NCI-H2171 treated with DMSO at 0.1 percent for 48 hours (cell line): ENCODE measurements around the gene MIDN.

Experiments used
- DNase-seq: peaks from one replicate; lab custom pipeline; 2025; lab: John Stamatoyannopoulos, UW

MIDN gene

DNA sequence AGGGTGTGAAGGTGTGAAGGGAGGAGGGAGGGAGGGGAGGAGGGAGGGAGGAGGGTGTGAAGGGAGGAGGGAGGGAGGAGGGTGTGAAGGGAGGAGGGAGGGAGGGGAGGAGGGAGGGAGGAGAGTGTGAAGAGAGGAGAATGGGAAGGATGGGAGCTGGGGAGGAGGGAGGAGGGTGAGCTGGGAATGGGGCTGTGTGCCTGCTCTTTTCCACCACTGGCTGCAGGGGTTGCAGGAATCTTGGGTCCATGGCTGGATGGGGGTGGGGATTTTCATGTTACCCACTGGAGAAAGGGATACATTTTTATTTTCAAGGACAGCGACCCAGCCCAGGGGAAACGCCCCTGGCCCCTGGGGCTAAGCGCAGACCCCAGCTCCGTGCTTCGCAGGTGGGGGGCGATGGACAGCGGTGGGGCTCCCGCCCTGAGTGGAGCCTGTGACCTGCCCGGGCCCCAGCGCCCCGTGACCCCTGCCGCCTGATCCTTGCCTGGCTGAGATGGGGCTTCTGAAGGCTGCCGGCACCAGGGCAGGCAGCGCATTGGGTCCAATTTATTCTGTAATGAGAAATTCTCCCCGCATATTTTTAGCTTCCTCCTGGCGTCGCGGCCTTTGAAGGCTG is 34.3 kb downstream of the MIDN start:
- no peak for DNase-seq

DNA sequence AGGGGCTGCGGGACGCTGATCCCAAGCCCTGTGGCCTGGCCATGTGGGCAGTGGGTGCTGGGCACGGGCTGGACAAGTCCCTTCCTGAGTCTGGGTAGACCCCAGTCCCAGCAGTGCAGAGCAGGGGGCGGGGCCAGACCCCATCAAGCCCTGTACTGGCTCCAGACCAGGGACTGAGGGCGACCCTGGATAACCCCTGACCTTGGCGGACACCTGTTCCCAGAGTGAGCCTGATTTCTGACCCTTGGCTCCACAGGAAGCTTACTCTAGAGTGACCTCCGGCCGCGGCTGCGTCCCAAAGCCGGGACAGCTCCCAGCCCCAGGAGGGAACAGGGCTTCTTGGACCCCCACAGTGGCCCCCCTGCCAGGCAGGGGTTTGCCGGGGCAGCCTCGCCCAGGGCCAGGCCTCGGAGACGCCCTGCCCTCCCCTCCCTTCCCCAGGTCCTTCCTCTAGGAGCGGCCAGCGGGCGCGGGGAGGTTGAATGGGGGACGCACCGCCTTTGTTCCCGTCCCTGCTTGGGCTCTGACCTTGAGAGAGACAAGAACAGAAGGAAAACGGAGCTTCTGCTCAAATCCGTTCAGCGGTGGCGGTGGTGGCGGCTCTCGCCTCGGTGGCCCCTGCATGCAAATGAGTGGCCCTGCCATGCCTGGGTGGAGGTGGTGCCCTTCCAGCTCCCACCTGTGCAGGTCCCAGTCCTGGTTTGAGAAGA is 35.0 kb downstream of the MIDN start:
- no peak for DNase-seq

DNA sequence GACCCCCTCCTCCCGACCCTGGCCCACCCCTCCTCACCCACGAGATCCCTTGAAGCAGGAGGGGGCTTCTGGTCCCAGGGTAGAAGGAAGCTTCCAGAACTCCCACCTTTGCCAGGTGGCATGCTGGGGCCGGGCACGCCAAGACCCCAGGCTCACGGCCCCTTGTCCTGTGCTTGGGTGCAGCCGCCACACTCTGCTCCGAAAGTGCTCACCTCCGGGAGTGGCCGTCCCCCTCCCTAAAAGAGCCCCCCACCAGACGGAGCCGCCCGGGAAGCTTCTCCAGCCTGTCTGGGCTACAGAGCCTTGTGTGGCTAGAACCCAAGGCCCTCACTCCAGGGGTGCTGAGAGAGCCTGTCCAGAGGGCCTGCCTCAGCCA is 35.5 kb downstream of the MIDN start:
- DNase-seq = no peak

DNA sequence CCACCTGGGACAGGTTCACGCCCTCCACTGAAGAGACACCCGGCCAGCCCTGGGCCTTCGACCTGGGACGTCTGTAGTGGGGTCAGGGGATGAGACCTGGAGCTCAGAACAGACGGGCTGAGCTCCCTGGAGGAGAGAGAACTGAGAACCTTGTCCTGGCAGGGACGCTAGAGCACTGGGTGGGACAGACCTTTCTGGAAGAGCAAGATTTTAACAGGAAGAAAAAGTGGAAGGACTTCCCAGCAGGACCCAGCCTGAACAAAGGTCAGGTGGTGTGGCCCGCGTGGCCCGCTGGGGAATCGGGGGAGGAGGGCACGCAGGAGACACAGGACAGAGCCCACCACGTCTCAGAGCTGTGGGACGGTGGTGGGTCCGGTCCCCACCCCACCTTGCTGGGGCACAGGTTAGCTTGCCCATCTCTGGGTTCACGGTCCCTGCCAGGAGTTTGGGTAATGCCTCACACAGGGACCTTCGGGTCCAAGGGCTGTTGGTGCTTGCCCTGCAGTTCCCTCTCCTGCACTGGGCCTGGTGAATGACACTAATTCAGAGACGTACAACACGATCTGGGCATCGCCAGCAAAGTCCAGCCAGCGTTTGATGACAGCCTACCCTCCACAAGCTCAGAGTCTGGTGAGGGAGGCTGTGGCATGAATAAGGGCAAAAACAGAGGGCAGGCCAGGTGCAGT is 36.1 kb downstream of the MIDN start:
- DNase-seq = no peak

DNA sequence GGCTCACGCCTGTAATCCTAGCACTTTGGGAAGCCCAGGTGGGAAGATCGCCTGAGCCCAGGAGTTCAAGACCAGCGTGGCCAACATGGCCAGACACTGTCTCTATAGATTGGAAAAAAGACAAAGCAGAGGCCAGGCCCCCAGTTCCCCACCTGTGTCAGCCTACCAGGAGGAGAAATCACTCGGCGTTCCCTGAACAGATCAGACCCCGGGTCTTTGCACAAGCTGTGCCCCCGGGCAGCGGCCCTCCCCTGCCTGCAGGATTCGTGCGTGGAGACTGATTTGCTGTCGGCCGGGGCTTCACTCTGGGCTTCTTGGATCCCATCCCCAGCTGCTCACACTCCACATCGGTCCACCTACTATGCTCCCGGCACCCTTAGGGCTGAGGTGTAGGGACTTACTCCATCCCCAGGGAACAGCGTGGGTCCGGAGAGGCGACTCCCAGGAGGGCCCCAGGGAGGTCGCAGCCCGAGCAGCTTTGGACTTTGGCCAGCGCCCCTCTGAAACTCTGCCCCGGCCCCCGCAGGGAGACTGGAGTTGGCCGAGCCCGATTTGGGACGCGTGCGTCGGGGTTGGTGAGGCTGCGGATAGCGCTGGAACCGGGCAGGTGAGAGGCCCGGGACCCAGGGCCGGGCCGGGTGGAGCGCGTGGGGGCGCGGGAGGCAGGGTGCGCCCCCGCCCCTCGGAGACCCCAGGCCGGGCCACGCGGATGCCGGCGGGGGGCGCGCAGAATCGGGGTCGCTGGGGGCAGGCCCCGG is 36.8 kb downstream of the MIDN start:
- DNase-seq = no peak

DNA sequence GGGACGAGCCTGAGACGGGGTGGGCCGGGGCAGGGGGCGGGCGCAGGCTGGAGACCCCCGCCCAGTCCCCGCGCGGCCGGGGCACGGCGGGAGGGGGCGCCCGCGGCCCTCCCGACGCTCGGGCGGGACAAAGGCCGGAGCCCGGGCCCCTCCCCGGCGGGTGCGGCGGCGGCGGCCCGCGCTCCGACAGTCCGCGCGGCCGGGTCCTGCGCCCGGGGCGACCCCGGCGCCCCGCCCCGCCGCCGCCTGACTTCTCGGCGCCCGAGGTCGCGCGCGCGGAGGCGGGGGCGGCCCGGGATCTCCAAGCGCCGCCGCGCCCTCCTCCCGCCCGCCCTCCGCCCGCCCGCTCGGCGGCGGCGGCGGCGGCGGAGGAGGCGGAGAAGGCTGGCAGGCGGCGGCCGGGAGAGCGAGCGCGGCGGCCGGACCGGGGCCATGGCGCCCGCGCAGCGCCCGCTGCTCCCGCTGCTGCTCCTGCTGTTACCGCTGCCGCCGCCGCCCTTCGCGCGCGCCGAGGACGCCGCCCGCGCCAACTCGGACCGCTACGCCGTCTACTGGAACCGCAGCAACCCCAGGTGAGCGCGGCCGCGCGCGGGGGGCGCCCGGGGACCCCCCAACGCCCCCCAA is 37.5 kb downstream of the MIDN start, which contains the start of gene EFNA2:
EFNA2 (plus strand) TSS at position 137 of the 624 bp plus-strand sequence; CDS start at position 433, 296 bp downstream.
- DNase-seq = no peak

DNA sequence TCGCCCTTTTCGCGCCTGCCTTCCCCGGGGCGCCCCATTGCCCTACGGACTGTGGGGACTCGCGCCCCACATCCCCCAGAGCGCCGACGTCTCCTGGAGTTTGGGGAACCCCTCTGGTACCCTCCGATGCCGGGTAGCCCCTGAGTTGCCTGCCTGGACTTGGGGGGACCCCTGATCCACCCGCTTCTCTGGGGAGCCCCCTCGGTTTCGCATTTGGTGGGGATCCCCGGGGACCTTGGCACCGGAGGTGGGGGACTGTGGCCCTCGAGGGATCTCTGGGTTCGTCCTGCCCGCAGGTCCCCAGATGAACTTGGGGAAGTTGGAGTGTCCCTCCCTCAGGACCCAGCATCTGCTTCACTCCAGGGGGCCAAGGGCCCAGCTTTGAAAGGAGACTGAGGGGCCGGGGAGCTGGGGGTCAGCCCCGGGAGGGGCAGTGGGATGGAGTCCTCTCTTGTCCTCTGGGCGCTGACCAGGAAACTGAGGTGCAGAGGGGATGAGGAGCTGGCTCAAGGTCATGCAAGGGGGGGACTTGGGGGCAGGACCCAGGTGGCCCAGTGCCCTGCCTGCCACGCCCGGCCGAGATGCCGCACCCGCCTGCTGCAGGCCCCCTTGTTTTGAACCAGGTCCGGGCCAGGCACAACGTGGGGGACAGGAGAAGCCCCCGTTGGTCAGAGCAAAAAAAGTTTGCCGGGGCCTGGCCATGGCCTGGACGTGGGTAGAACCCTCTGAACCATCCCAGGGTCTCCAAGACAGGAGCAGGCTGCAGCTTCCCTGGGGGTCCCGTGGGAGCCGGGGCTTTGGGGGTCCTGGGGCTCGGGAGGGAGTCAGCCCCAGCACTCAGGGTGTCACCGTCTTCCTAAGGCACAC is 38.3 kb downstream of the MIDN start:
- no peak for DNase-seq

DNA sequence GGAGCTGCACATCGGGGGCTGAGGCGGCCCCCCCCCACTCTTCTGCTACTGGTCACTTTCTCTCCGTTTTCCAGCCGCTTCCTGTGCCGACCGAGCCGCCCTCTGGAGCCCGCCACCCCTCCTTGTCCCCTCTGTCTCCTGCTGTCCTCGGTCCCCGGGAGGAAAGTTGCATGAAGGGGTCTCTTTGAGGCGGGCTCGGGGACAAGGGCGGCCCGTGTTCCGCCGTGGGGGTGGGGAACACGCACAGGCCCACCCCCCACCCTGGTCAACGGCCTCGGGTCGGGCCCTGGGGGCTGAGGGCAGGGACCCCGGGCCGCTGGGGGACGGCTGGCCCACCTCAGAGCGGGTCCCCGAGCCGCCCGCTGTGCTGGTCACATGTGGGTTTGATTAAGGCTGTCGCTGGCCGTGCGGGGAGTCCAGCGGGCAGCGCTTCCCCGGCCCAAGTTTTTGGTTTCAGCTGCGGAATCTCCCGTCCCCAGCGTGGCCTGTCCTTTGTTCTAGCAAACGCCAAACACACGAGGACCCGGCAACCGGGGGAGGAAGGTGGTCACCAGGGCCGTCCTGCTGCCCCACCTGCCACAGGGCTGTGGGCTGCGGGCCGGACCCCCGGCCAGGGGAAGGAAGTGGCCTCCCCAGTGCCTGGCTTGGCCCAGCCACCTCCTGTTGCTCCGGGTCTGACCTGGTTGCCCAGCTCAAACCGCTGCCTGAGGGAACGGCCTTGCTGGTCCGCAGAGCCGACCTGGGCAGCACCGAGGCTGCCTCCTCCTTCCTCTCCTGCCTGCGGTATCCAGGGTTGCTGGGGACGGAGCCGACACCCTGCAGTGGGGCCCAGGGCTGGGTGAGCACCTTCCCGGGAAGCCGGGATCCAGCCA is 39.2 kb downstream of the MIDN start:
- DNase-seq = no peak

DNA sequence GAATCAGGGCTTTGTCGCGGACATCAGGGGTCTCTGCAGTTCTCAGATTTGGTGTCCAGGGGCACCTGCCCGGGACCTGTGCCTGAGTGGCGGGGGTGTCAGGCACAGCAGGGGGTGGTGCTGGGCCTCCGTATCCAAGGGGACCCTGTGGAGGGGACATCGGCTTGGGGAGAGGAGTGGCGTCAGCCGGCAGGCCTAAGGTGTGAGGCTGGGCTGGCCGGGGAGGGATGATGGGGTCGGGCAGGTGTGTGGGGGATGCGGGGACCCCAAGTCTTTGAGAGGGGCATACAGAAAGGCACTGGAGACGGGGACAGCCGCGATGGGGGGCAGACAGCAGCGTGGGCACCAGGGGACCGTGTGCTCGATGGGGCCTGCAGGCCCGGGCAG is 39.8 kb downstream of the MIDN start:
- DNase-seq = no peak

DNA sequence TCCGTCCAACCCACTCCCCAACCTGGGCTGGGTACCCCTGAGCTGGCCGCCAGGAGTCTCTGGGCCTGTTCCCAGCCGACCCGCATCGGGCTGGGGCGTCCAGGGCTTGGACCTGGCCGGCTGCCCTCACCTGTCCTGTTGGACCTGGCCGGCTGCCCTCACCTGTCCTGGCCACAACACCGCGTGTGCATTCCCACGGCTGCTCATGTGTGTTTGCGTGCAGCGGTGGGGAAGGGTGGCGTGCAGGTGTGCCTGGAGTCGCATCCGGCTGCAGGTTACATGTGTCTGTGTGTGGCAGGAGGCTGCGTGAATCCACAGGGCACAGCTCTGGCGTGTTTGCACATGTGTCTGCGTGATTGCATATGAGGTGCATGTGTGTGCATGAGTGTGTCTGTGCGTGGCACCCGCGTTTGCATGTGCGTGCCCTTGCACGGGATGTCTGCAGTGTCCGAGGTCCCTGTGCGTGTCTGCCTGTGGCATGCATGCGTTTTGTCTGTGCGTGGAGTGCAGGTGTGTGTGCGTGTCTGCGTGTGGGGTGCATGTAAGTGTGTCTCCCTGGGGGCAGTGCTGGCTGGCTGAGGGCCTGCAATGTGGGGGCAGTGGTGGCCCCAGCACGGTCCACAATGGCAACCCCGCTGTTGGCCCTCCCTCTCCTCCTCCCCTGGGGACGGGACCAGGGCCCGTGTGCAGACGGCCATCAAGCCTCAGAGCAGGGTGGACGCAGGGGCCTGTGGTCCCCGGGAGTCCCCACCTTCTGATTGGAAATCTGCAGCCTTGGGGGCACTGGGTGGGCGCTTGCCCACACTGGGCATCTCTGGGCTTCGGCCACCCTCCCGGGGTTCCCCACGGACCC is 40.7 kb downstream of the MIDN start:
- DNase-seq = no peak

DNA sequence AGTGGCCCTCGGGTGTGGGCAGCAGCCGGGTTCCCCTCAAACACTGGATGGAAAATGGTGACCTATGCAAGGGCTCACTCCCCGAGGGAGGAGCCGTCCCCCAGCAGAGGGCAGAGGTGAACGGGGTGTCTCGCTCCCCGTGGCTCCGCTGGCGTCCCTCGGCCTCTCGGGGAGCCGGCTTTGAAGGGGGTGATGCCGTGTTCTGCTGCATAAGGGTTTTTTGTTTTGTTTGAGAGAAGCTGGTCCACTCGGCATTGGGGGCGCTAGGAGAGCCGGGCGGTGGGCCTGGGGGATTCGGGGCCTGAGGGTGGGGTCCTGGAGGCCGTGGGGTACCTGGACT is 41.3 kb downstream of the MIDN start:
- no peak for DNase-seq

DNA sequence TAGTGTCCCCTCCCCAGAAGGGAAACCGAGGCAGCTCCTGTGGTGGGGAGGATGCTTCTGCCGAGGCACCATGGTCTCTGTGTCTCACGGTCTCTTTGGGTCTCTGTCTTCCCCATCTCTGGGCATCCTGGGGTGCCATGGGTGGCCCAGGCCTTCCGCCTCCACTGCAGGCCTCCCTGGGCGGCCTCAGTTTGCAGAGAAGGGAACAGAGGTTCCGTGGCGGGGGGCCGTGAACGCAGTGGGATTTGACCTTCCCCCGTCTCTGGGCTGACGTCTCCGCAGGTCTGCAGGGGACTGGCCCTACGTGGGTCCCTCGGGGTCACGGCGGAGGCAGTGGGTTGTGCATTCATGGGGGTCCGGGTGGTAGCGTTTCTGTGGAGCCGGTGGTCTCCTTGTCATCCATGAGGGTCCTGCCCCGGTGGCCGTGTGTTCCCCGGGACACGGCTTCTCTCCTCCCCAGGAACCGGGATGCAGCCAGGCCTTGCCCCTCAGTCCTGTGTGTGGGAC is 41.9 kb downstream of the MIDN start:
- DNase-seq = no peak

DNA sequence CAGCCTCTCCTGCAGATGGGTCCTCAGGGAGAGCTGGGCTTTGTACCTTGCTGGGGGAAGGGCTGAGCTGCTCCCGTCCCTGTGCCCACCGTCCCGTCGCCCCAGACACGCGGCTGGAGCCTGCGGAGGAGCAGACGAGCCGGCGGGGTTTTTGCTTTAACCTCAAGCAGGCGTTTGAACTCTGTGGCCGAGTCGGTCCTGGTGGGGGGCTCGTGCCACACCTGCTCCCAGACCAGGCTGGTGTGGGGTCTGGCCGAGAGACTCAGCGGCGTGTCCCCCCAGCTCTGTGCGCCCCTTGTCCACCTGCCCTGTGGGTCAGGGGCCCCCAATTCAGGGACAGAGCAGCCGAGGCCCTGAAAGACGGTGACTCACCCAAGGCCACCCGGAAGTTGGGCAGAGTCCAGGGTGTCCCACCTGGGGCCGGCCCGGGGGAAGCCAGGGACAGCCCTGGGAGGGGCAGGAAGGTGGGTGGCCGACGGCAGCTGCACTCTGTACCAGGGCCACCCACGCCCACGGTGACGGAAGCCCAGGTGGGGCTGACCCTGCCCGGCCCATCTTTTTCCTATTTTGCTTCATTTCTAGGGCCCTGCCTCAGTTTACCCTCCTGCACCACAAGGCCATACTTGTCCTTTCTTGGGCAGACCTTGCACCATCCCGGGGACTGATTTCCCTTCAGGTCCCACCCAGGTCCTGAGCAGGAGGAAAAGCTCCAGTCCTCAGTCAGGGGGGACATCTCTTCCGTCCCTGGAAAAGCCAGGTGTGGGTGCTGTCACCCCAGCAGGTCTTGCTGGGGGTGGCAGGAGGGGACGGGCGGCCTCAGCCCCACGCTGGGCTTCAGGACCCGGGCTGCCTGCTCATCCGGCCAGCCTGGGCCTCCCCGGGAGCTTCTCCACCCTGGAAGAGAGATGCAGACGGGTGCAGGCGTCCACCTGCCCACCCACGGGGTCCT is 42.6 kb downstream of the MIDN start:
- no peak for DNase-seq

DNA sequence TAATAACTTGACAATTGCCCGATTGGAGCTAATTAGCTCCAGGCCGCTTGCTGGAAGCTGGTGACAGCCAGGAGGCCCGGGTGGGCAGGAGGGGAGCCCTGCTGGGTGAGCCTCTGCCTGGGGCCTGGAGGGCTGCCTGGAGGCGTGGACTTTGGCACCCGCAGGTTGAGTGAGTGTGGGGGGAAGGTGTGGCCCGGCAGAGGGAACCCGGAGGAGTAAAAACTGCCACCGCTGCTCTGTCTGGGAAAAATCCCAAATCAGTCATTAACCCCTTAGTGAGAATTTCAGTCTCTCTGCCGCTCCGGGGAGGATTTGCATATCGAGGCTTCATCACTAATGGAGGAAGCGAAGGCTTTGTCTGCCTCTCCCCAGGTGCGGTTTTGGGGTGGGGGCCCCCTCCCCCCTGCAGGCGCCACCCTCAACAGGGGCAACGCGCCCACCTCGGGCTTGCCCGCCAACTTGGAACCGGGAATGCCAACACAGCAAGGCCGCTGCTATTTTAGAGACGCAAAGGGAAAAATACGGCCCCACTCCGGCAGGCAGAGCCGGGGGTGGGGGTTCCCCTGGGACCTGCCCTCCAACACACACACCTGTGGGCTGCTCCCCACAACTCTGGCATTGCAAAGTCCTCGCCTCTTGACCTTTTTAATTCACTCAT is 43.5 kb downstream of the MIDN start:
- no peak for DNase-seq

DNA sequence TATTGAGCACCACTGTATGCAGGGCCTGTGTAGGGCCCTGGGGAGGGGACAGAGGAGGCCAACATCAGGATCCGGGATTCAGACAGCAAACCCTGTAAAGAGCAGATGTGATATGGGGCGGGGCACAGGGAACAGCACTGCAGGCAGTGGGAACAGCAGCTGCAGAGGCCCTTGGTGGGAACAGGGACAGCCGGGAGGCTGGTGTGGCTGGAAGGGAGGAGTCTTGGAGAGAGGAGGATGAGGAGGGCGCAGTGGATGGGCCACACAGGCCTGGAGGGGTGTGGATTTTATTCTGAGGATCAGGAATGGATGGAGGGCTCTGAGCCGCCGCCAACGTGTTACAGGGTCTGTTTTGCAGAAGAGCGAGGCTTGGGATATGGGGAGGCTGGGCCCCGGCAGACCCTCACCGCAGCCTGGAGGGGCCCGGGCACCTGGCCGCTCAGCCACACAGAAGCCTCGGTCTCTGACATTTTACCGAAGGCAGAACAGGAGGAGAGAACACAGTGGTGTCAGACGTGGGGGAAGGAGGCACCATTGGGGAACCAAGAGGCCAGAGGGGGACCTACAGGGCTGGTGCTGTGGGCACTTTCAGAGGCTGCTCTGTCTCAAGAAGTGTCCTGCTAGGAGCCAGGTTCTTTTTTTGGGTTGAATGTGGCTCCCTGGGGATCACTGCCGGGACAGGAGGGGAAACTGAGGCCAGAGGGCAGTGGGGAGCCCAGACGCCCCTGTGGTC is 44.2 kb downstream of the MIDN start:
- no peak for DNase-seq

DNA sequence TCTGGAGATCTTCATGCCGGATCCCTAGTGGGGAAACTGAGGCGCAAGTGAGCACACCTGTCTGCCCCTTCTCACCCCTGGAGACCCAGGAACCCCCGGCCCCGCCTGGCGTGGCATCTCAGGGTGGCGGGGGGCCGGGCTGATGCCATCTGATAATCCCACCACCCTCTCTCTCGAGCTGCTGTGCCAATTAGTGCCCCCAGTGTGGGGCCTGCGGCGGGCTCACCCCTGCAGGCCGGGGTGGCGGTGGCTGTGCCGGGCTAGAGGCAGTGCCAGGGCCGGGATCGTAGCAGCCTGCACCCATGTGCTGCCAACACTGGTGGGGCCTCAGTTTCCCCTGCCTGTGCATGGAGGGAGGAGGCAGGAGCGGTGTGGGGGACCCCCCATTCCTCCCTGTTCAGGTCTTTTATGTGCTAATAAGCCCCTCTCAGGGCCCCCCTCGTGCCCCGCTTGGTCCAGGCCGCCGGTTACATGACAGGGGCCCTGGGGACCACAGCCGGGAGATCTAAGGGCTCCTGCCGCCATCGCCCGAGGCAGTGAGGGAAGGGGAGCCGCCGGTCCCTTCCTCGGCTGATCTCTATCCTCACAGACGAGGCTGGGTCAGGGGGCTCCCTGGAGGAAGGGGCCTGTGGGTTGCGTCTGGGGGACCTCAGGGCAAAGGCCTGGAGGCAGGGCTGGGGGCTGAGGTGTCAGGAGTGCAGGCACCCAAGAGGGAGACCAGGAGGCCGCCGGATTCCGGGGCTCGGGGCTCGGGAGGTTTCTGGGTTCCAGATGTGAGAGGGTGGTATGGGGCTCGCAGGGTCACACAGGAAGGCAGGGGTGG is 45.6 kb downstream of the MIDN start:
- no peak for DNase-seq
